Measurements from ENCODE around the gene APPL1. TPM values are rescaled to one million over a fixed set of nuclear protein-coding genes. Genes with fewer than 3 reads are reported as not detected.

The APPL1 gene
- total and polyA plus RNA-seq, 2 experiments from 2014 or later = 35.6 to 55.8 TPM

DNA sequence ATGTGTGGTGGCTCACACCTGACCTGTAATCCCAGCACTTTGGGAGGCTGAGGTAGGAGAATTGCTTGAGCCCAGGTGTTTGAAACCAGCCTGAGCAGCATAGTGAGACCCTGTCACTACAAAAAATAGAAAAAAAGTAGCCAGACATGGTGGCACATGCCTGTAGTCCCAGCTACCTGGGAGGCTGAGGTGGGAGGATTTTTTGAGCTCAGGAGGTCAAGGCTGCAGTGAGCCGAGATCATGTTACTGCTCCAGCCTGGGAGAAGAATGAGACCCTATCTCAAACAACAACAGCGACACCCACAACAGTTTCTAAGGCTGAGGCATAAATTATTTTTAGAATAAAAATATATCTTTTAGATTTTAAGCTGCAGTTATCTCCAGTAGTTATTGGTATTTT, 6.3 kb downstream of the APPL1 start:
- in situ Hi-C loops (cut with MboI) = no loop called here
- no peak overlapping the region for H3K9ac ChIP-seq
- H3K79me2 ChIP-seq (ENCODE audit: insufficient read depth) = peaks cover 88% of the 10 kb centered on the region
- H3K4me3 ChIP-seq = no peak overlapping the region
- H3K9me3 ChIP-seq (ENCODE audit: low read depth) = no peaks in the 10 kb centered on the region
- H3K27me3 ChIP-seq (replicated peaks; ENCODE audit: insufficient read depth) = no peaks in the 10 kb centered on the region
- no peak overlapping the region for H3K27ac ChIP-seq
- peaks cover 10% of the 10 kb centered on the region for H3K36me3 ChIP-seq (ENCODE audit: low read depth)
- no peak overlapping the region for H3K4me2 ChIP-seq (ENCODE audit: unreplicated experiment)
- 96 to 100% methylated on average over 2 of the region's 2 CpGs for WGBS, 2 experiments (ENCODE audit: low coverage in 1 of 2, low lambda C conversion rate in 2 of 2, missing lambda C conversion rate in 2 of 2)
- no peak overlapping the region for H2AFZ ChIP-seq
- DNase-seq = no peak
- H4K20me1 ChIP-seq (ENCODE audit: insufficient read depth) = peaks cover 13% of the 10 kb centered on the region
- H3K9me2 ChIP-seq (ENCODE audit: insufficient read depth) = no peaks in the 10 kb centered on the region
- TF ChIP-seq EZH2phosphoT487 (IDR thresholded peaks at IDR 0.05; ENCODE audit: insufficient read depth, low read depth) = no peak
- TF ChIP-seq EZH2 (IDR thresholded peaks at IDR 0.05; ENCODE audit: insufficient read depth, poor library complexity, severe bottlenecking) = no peak
- H3K4me1 ChIP-seq (ENCODE audit: insufficient read depth) = peaks cover 12% of the 10 kb centered on the region
- peaks cover 18% of the 10 kb centered on the region for H3F3A ChIP-seq (ENCODE audit: insufficient read depth)

DNA sequence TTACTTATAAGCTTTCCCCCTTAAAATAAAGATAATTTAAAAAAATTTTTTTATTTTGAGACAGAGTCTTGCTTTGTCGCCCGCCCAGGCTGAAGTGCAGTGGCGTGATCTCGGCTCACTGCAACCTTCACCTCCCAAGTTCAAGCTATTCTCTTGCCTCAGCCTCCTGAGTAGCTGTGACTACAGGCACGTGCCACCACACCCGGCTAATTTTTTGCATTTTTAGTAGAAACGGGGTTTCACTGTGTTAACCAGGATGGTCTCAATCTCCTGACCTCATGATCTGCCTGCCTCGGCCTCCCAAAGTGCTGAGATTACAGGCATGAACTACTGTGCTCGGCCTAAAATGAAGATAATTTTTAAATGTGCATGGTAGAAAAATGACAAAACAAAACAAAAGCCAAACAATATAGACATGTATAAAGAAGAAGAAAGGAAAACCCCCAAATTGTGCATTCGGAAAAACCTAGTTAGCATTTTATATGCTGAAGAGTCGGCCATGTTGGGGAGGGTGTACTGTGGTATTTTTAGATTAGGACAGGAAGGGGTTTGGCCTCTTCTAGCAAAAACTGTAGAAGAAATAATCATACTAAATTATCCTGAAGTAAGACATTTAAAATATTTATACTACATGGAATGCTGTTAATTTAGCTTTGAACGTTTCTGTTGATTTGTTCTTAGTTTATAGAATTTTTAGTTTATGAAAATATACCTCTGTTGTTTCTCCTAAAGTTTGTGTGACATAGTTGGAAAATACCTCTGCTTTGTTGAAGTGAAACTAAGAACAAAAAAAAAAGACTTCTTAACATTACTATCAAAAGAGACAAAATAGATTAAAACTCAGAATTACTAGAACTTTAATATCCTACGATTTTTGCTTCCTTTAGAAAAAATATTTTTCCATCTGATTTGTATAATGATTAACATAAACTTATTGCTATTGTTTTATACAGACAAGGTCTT, 7.4 kb downstream of the APPL1 start:
- no peak overlapping the region for H2AFZ ChIP-seq
- H4K20me1 ChIP-seq (ENCODE audit: insufficient read depth) = peaks cover 6% of the 10 kb centered on the region; the same call in 1 of the 2 replicates
- peaks cover 2% of the 10 kb centered on the region; the same call in 1 of the 2 replicates for H3K4me1 ChIP-seq (ENCODE audit: insufficient read depth)
- no peak overlapping the region for H3K4me2 ChIP-seq (ENCODE audit: unreplicated experiment)
- no peak overlapping the region for H3K9ac ChIP-seq
- H3F3A ChIP-seq (ENCODE audit: insufficient read depth) = peaks cover 7% of the 10 kb centered on the region; the same call in 1 of the 2 replicates
- H3K27me3 ChIP-seq (replicated peaks; ENCODE audit: insufficient read depth) = no peaks in the 10 kb centered on the region
- no peak for DNase-seq
- TF ChIP-seq EZH2 (IDR thresholded peaks at IDR 0.05; ENCODE audit: insufficient read depth, poor library complexity, severe bottlenecking) (no peak), EZH2phosphoT487 (IDR thresholded peaks at IDR 0.05; ENCODE audit: insufficient read depth, low read depth) (no peak)
- 88% methylated on average over 13 of the region's 13 CpGs for WGBS, 2 experiments (ENCODE audit: low coverage in 1 of 2, low lambda C conversion rate in 2 of 2, missing lambda C conversion rate in 2 of 2)
- no peak overlapping the region for H3K27ac ChIP-seq
- no peaks in the 10 kb centered on the region for H3K9me3 ChIP-seq (ENCODE audit: low read depth)
- H3K36me3 ChIP-seq (ENCODE audit: low read depth) = peaks cover 20% of the 10 kb centered on the region
- no peaks in the 10 kb centered on the region for H3K9me2 ChIP-seq (ENCODE audit: insufficient read depth)
- in situ Hi-C loops (cut with MboI) = no loop called here
- peaks cover 77% of the 10 kb centered on the region for H3K79me2 ChIP-seq (ENCODE audit: insufficient read depth)
- H3K4me3 ChIP-seq = no peak overlapping the region

DNA sequence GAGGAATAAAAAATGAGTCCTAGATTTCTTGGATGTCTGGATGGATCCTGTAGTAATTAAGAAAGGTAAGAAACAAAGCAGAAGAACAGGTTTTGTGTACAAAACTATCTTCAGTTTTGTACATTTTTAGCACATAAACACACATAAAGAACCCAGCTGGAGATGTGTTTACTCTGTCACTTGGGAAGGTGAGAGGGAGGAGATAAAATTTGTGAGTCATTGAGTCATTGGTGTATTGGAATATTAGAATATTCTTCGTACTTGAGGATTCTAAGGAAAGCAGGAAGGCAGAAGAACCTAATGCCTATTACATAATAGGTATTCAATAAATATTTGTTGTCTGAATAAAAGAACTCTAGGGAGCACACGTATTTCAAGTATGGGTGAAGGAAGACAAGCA, 17.4 kb downstream of the APPL1 start:
- no peak overlapping the region for H2AFZ ChIP-seq
- no peaks in the 10 kb centered on the region for H3K9me3 ChIP-seq (ENCODE audit: low read depth)
- 93 to 100% methylated on average over 2 of the region's 2 CpGs for WGBS, 2 experiments (ENCODE audit: low coverage in 1 of 2, low lambda C conversion rate in 2 of 2, missing lambda C conversion rate in 2 of 2)
- in situ Hi-C loops (cut with MboI) = no loop called here
- no peaks in the 10 kb centered on the region for H3K79me2 ChIP-seq (ENCODE audit: insufficient read depth)
- TF ChIP-seq EZH2 (IDR thresholded peaks at IDR 0.05; ENCODE audit: insufficient read depth, poor library complexity, severe bottlenecking) = no peak
- no peak for TF ChIP-seq EZH2phosphoT487 (IDR thresholded peaks at IDR 0.05; ENCODE audit: insufficient read depth, low read depth)
- no peak overlapping the region for H3K4me2 ChIP-seq (ENCODE audit: unreplicated experiment)
- H3K4me1 ChIP-seq (ENCODE audit: insufficient read depth) = no peaks in the 10 kb centered on the region
- H4K20me1 ChIP-seq (ENCODE audit: insufficient read depth) = no peaks in the 10 kb centered on the region
- H3F3A ChIP-seq (ENCODE audit: insufficient read depth) = no peaks in the 10 kb centered on the region
- H3K27ac ChIP-seq = no peak overlapping the region
- no peak overlapping the region for H3K4me3 ChIP-seq
- H3K27me3 ChIP-seq (replicated peaks; ENCODE audit: insufficient read depth) = no peaks in the 10 kb centered on the region
- peaks cover 62% of the 10 kb centered on the region for H3K36me3 ChIP-seq (ENCODE audit: low read depth)
- no peak for DNase-seq
- H3K9me2 ChIP-seq (ENCODE audit: insufficient read depth) = no peaks in the 10 kb centered on the region
- no peak overlapping the region for H3K9ac ChIP-seq

DNA sequence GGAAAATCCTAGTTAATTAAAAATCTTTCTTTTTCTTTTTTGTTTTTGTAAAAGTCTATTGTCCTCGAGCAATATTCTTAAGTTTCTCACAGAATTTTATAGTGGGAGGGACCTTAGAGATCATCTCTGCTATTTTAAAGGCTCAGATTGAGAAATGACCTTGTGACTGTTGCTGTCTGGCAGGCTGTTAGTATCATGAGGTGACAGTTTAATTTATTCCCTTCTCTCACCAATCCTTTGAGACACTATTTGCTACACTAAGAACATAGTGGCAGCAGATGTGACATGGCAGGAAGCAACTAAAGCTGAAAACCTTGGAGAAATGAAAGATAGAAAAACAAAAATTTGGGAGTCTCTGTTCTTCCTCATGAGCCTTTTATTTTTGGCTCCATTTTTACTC, 24.9 kb downstream of the APPL1 start:
- WGBS, 2 experiments (ENCODE audit: low coverage in 1 of 2, low lambda C conversion rate in 2 of 2, missing lambda C conversion rate in 2 of 2) = 4 to 25% methylated on average over 1 of the region's 1 CpG
- TF ChIP-seq EZH2 (IDR thresholded peaks at IDR 0.05; ENCODE audit: insufficient read depth, poor library complexity, severe bottlenecking) (no peak), EZH2phosphoT487 (IDR thresholded peaks at IDR 0.05; ENCODE audit: insufficient read depth, low read depth) (no peak)
- no peaks in the 10 kb centered on the region for H3K9me2 ChIP-seq (ENCODE audit: insufficient read depth)

More for the DNA sequence above, 24.9 kb downstream of the APPL1 start:
- H3F3A ChIP-seq (ENCODE audit: insufficient read depth) = no peaks in the 10 kb centered on the region
- in situ Hi-C loops (cut with MboI) = no loop called here
- H3K4me2 ChIP-seq (ENCODE audit: unreplicated experiment) = no peak overlapping the region
- H3K9ac ChIP-seq = no peak overlapping the region
- H3K27me3 ChIP-seq (replicated peaks; ENCODE audit: insufficient read depth) = no peaks in the 10 kb centered on the region
- no peaks in the 10 kb centered on the region for H4K20me1 ChIP-seq (ENCODE audit: insufficient read depth)
- H2AFZ ChIP-seq = no peak overlapping the region
- no peak overlapping the region for H3K27ac ChIP-seq
- H3K4me3 ChIP-seq = no peak overlapping the region
- peaks cover 39% of the 10 kb centered on the region for H3K36me3 ChIP-seq (ENCODE audit: low read depth)
- no peaks in the 10 kb centered on the region for H3K9me3 ChIP-seq (ENCODE audit: low read depth)
- no peak for DNase-seq
- H3K79me2 ChIP-seq (ENCODE audit: insufficient read depth) = no peaks in the 10 kb centered on the region
- no peaks in the 10 kb centered on the region for H3K4me1 ChIP-seq (ENCODE audit: insufficient read depth)
